Ovary (tissue), 3 donors: ENCODE data around the gene MAPK1.
"Not testable (repeated sequence)": the region's sequence is repeated elsewhere in the genome, so short reads cannot be mapped to it uniquely, and the experiment has no call there.

Experiments
- POLR2A ChIP-seq: fragments of 450-650 bp; IDR thresholded peaks from one replicate; pipeline ENCODE4 v1.6.1; 2017; ENCODE audit warnings: antibody characterized with exemption, mild to moderate bottlenecking, moderate library complexity
- TF ChIP-seq, protein P1 (sequence below), 3 donors: fragments of 450-650 bp in 2 of 3; fragments of 200-600 bp in 1 of 3; IDR thresholded peaks; one replicate each; pipeline versions ENCODE4 v1.5.1 to v1.8.0; 2016 to 2022; ENCODE audit warnings: antibody characterized with exemption in 3 of 3, mild to moderate bottlenecking in 1 of 3
- donor health status: DM: no; HTN: no; CAD: no.

DNA sequence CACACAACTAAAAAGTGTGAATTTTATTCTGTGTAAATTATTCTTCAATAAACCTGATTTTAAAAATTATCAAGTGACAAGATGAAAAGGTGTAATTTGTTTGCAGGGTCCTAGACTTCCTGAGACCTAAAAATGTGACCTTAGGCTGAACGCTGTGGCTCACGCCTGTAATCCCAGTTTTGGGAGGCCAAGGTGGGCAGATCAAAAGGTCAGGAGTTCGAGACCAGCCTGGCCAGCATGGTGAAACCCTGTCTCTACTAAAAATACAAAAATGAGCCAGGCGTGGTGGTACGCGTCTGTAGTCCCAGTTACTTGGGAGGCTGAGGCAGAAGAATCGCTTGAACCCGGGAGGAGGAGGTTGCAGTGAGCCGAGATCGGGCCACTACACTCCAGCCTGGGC is 79.9 kb downstream of the MAPK1 start:
- not testable (repeated sequence) for TF ChIP-seq POLR2A
- TF ChIP-seq, protein P1, sequence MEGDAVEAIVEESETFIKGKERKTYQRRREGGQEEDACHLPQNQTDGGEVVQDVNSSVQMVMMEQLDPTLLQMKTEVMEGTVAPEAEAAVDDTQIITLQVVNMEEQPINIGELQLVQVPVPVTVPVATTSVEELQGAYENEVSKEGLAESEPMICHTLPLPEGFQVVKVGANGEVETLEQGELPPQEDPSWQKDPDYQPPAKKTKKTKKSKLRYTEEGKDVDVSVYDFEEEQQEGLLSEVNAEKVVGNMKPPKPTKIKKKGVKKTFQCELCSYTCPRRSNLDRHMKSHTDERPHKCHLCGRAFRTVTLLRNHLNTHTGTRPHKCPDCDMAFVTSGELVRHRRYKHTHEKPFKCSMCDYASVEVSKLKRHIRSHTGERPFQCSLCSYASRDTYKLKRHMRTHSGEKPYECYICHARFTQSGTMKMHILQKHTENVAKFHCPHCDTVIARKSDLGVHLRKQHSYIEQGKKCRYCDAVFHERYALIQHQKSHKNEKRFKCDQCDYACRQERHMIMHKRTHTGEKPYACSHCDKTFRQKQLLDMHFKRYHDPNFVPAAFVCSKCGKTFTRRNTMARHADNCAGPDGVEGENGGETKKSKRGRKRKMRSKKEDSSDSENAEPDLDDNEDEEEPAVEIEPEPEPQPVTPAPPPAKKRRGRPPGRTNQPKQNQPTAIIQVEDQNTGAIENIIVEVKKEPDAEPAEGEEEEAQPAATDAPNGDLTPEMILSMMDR (IDR thresholded peaks at IDR 0.05), result not testable (repeated sequence)
